BLaER1 (cell line): ENCODE measurements around the gene COL18A1.

ENCODE experiments used
- H3K27ac ChIP-seq: shearing (Covaris generic); formaldehyde crosslinking; 2 replicates; pipeline ENCODE4 v1.8.1; 2022
- H3K27me3 ChIP-seq: shearing (Covaris generic); formaldehyde crosslinking; 2 replicates; pipeline ENCODE4 v1.8.1; 2022
- H3K36me3 ChIP-seq: shearing (Covaris generic); formaldehyde crosslinking; 2 replicates; pipeline ENCODE4 v1.8.1; 2022
- H3K4me1 ChIP-seq: shearing (Covaris generic); formaldehyde crosslinking; 2 replicates; pipeline ENCODE4 v1.8.1; 2022
- H3K4me2 ChIP-seq: shearing (Covaris generic); formaldehyde crosslinking; 2 replicates; pipeline ENCODE4 v1.8.1; 2022
- H3K4me3 ChIP-seq: shearing (Covaris generic); formaldehyde crosslinking; 2 replicates; pipeline ENCODE4 v1.8.1; 2022
- H3K9ac ChIP-seq: shearing (Covaris generic); formaldehyde crosslinking; 2 replicates; pipeline ENCODE4 v1.8.1; 2022
- H3K9me3 ChIP-seq: shearing (Covaris generic); formaldehyde crosslinking; 2 replicates; pipeline ENCODE4 v1.8.1; 2022
- H4K20me1 ChIP-seq: shearing (Covaris generic); formaldehyde crosslinking; 2 replicates; pipeline ENCODE4 v1.8.1; 2022
- Cebpa-rat ChIP-seq: shearing (Covaris generic); IDR thresholded peaks from 2 replicates; pipeline ENCODE4 v1.8.1; 2022

Gene COL18A1

GRCh38 chr21:45396620-45396995, 8.4 kb upstream of the COL18A1 start:
- peaks cover 10% of the 10 kb centered on the region for H3K4me1 ChIP-seq
- H3K4me2 ChIP-seq: peak overlapping the region; percentile 8; the same call in 1 of the 2 replicates
- no peaks in the 10 kb centered on the region for H4K20me1 ChIP-seq
- no peak overlapping the region for H3K4me3 ChIP-seq
- H3K27me3 ChIP-seq: peaks cover 28% of the 10 kb centered on the region
- peaks cover 8% of the 10 kb centered on the region for H3K9me3 ChIP-seq
- H3K27ac ChIP-seq: no peak overlapping the region
- no peaks in the 10 kb centered on the region for H3K36me3 ChIP-seq
- TF ChIP-seq Cebpa-rat: no peak
- no peak overlapping the region for H3K9ac ChIP-seq

DNA sequence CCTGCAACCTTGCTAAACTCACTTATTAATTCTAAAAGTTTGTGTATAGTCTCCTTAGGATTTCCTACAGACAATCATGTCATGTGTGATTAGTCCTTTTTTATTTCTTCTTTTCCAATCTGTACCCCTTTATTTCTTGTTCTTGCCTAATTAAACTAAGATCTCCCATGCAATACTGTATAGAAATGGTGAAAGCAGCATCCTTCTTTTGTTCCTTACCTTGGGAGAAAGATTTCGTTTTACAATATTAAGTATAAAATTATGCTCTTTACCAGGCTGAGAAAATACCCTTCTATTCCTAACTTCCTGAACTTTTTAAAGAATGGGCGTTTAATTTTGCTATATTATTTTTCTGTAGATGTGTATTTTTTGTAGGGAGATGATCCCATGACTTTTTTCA, 7.6 kb upstream of the COL18A1 start:
- TF ChIP-seq Cebpa-rat: no peak
- Histone ChIP-seq H3K27me3 (peaks cover 25% of the 10 kb centered on the region), H3K4me1 (peaks cover 10% of the 10 kb centered on the region), H3K9me3 (peaks cover 8% of the 10 kb centered on the region), H3K27ac (no peak overlapping the region), H3K9ac (no peak overlapping the region), H3K36me3 (no peaks in the 10 kb centered on the region), H3K4me3 (no peak overlapping the region), H4K20me1 (no peaks in the 10 kb centered on the region), H3K4me2 (no peak overlapping the region)

DNA sequence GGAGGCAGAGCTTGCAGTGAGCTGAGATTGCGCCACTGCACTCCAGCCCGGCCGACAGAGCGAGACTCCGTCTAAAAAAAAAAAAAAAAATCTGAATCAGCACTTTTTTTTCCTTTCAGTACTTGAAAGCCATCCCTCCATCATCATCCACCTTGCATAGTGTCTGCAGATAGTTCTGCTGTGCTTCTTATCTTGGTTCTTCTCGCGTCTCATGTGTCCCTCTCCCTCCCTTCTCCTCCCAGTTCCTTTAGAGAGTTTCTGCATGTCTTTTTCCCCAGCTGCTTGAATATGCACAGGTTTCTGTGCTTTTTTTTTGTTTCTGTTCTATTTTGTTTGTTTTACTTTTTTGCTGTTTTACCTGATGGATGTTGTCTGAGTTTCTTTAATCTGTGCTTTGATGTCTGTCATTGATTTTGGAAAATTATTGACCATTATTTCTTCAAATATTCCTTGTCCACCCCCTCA, 3.9 kb upstream of the COL18A1 start:
- TF ChIP-seq Cebpa-rat: no peak
- Histone ChIP-seq H3K4me1 (peaks cover 24% of the 10 kb centered on the region), H4K20me1 (peaks cover 21% of the 10 kb centered on the region), H3K4me2 (no peak overlapping the region), H3K27ac (no peak overlapping the region), H3K4me3 (no peak overlapping the region), H3K9ac (no peak overlapping the region), H3K9me3 (peaks cover 8% of the 10 kb centered on the region), H3K36me3 (no peaks in the 10 kb centered on the region), H3K27me3 (peaks cover 39% of the 10 kb centered on the region)

DNA sequence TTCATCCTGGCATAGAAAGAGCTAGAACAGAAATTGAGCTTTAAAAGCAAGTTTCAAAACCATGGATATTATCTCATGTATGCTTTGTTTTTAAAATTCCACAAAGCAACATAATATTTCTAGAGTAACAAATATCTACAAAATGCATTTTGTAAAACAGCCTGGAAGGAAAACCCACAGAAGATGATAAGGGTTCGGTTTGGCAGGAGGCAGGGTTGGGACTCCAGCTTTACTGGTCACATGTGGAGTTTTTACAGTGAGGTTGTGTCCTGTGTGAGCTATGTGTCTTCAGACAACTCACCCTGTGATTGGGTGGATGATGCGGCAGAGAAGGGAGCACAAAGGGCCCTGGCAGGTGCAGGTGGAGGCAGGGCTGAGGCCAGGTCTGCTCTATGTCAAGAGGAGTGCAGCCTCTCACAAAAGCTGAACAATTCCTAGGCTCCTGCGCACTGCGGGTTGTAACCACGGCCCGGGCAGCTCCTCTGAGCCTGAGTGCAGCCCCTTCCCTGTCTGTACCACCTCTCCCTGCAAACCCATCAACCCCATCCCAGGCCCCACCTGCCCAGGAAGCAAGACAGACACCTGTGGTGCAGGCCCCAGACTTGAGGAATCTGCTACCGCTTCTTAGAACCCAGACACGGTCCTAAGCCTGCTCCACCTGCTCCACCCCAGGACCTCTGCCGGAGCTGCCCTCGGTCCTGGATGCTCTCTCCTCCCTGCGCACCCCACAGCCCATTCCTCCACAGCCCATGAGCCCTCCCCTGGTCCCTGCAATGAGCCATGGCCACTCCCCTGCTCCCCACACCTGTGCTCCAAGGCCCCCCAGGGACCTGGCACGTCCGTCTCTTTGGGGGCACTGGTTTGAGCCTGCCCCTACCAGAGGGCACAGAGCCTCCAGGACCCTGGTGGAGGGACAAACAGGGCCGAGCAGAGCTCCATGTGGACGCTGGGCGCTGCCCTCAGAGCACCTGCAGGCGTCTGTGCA, 2.8 kb upstream of the COL18A1 start:
- Histone ChIP-seq H3K27me3 (peaks cover 51% of the 10 kb centered on the region), H3K4me1 (peaks cover 23% of the 10 kb centered on the region), H3K9me3 (peaks cover 8% of the 10 kb centered on the region)

DNA sequence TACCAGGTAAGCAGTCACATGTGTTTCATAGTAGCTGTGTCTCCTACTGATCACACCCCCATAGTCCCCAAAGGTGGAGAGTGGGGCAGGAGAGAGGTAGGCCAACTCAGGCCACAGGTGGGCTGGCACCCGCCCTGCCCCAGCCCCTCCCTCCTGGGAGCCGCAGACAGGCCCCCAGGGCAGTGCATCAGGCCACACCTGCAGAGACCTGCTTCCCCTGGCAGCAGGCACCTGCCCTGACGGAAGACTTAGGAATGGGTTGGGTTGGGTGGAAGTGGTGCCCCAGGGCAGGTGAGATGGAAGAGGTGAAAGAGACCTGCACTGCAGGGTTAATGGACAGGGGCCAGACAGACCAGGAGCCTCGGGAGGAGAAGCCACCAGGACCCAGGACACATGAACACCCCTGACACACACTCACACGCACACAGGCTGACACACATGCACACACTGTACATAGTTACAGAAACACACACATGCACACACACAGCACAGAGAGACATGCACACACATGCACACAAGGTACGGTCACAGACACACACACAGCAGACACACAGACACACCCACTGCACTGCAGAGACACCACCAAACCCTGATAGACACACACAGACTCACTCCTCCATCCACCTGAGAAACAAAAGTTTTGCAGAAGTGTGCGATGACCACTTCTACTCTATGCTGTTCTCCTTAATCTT, 1.7 kb upstream of the COL18A1 start:
- Histone ChIP-seq H3K9me3 (peaks cover 8% of the 10 kb centered on the region), H3K27ac (no peak overlapping the region), H3K4me3 (no peak overlapping the region), H3K27me3 (peaks cover 61% of the 10 kb centered on the region), H3K4me2 (no peak overlapping the region), H4K20me1 (peaks cover 42% of the 10 kb centered on the region), H3K36me3 (no peaks in the 10 kb centered on the region), H3K9ac (no peak overlapping the region), H3K4me1 (peaks cover 23% of the 10 kb centered on the region)
- no peak for TF ChIP-seq Cebpa-rat

More for the DNA sequence above, 2.8 kb upstream of the COL18A1 start:
- H3K4me2 ChIP-seq: no peak overlapping the region
- H3K9ac ChIP-seq: no peak overlapping the region
- H3K36me3 ChIP-seq: no peaks in the 10 kb centered on the region
- peaks cover 32% of the 10 kb centered on the region for H4K20me1 ChIP-seq
- H3K4me3 ChIP-seq: no peak overlapping the region
- no peak overlapping the region for H3K27ac ChIP-seq
- no peak for TF ChIP-seq Cebpa-rat

DNA sequence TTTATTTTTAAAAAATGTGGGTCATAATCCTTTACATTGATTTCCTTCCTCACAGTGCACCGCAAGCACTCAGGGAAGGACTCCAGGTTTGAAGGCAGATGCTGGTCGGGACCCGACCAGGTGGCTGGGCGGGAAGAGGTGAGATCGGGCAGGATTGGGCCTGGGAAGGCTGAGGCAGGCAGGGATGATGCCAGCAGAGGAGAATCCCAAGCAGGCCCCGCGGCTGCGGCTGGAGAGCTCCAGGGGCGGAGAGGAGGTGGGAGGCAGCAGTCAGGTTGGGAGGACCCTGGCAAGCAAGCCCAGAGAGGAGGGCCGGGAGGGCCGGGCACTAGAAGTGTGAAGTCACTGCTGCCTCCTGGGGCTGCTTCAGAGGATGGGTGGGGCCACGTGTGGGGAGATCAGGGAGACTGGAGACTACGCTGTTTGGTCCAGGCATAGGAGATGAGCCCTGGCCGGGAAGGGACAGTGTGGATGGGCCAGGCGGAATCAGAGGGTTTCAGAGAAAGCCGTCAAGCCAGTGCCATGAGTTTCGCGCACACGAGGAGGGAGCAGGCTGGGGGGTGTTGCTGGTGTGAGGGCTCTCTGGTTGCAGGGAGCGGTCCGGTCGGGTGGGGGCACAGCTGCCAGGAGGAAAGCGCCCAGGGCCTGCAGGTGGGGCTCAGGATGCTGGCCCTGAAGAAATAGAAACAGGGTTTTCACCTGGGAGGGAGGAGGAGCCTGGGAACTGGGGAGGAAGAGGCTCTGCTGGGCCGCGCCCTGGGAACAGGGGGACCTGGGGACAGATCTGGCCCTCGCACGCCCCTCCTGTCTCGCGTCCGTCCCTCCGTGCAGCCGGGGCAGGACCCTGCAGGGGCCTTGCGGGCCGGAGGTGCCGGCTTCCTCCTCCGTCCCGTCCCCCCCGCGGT, 888 bp upstream of the COL18A1 start:
- TF ChIP-seq Cebpa-rat: no peak
- Histone ChIP-seq H3K4me1 (peaks cover 23% of the 10 kb centered on the region), H3K4me3 (peak overlapping the region; percentile 61), H3K36me3 (no peaks in the 10 kb centered on the region), H3K9ac (no peak overlapping the region), H3K27me3 (peaks cover 69% of the 10 kb centered on the region), H3K9me3 (peaks cover 8% of the 10 kb centered on the region), H4K20me1 (peaks cover 46% of the 10 kb centered on the region), H3K27ac (no peak overlapping the region), H3K4me2 (peak overlapping the region; percentile 89)

GRCh38 chr21:45405271-45405818, 380 bp downstream of the COL18A1 start:
- Histone ChIP-seq H3K4me3 (peak overlapping the region; percentile 64), H4K20me1 (peaks cover 55% of the 10 kb centered on the region), H3K4me2 (peak overlapping the region; percentile 87), H3K9ac (no peak overlapping the region), H3K36me3 (no peaks in the 10 kb centered on the region), H3K27ac (no peak overlapping the region), H3K27me3 (peaks cover 82% of the 10 kb centered on the region), H3K4me1 (peaks cover 34% of the 10 kb centered on the region), H3K9me3 (peaks cover 8% of the 10 kb centered on the region)
- no peak for TF ChIP-seq Cebpa-rat

GRCh38 chr21:45405819-45406762, 1.1 kb downstream of the COL18A1 start:
- H4K20me1 ChIP-seq: peaks cover 55% of the 10 kb centered on the region
- H3K27ac ChIP-seq: no peak overlapping the region
- peaks cover 4% of the 10 kb centered on the region for H3K9me3 ChIP-seq
- H3K4me3 ChIP-seq: peak overlapping the region; percentile 64
- TF ChIP-seq Cebpa-rat: no peak
- no peak overlapping the region for H3K9ac ChIP-seq
- H3K36me3 ChIP-seq: no peaks in the 10 kb centered on the region
- H3K4me2 ChIP-seq: peak overlapping the region; percentile 87
- H3K27me3 ChIP-seq: peaks cover 90% of the 10 kb centered on the region
- H3K4me1 ChIP-seq: peaks cover 35% of the 10 kb centered on the region
